A673 (cell line): ENCODE data around the gene PRCD. TPM values are rescaled to one million over a fixed set of nuclear protein-coding genes. Genes with fewer than 3 reads are reported as not detected.
A peak's percentile ranks its signal among the peaks of the same experiment; 100 is the strongest.

Experiments
- BruUV-seq: library from RNA; stranded (reverse); fragments of 400-500 nt; replicated peaks from 2 replicates; lab custom pipeline; 2021; lab: Mats Ljungman, UMichigan
- CTCF ChIA-PET: fragments of 300-600 bp; sonication (Branson Sonifier 250); formaldehyde crosslinking; loops from one replicate; lab custom pipeline; 2022; ENCODE audit warnings: antibody characterized with exemption; lab: Charles Lee
- POLR2A ChIA-PET: fragments of 300-600 bp; sonication (Branson Sonifier 250); formaldehyde crosslinking; loops from one replicate; lab custom pipeline; 2022; ENCODE audit warnings: antibody characterized with exemption; ENCODE audit not compliant: low non-redundant PET; lab: Charles Lee
- DNase-seq: peaks from one replicate; pipeline ENCODE4 v3.0.0-alpha.2; 2015; ENCODE audit warnings: low spot score
- H3K27ac ChIP-seq: fragments of 200-600 bp; sonication (generic); 2 replicates; pipeline ENCODE4 v1.5.1; 2016; ENCODE audit warnings: mixed run types, low read depth, mild to moderate bottlenecking, mixed read lengths, antibody characterized with exemption, low read length; ENCODE audit not compliant: poor library complexity, severe bottlenecking
- H3K27me3 ChIP-seq: fragments of 200-600 bp; sonication (generic); replicated peaks from 2 replicates; pipeline ENCODE4 v1.6.1; 2017; ENCODE audit warnings: mixed run types, low read depth, mild to moderate bottlenecking, mixed read lengths, antibody characterized with exemption, low read length; ENCODE audit not compliant: insufficient read depth, poor library complexity
- H3K36me3 ChIP-seq: fragments of 200-600 bp; sonication (generic); 2 replicates; pipeline ENCODE4 v1.6.1; 2016; ENCODE audit warnings: mixed run types, mild to moderate bottlenecking, mixed read lengths, antibody characterized with exemption, low read length; ENCODE audit not compliant: insufficient read depth, poor library complexity, severe bottlenecking
- H3K4me1 ChIP-seq: fragments of 200-600 bp; sonication (generic); 2 replicates; pipeline ENCODE4 v1.6.1; 2017; ENCODE audit warnings: mixed run types, mild to moderate bottlenecking, mixed read lengths, antibody characterized with exemption, low read length; ENCODE audit not compliant: insufficient read depth, poor library complexity, severe bottlenecking
- H3K4me3 ChIP-seq: fragments of 200-600 bp; sonication (generic); 2 replicates; pipeline ENCODE4 v1.5.1; 2016; ENCODE audit warnings: low read depth, mixed run types, mild to moderate bottlenecking, mixed read lengths, low read length; ENCODE audit not compliant: poor library complexity, severe bottlenecking
- H3K9me3 ChIP-seq: fragments of 200-600 bp; sonication (generic); 2 replicates; pipeline ENCODE4 v1.6.1; 2016; ENCODE audit warnings: mixed run types, low read depth, mild to moderate bottlenecking, mixed read lengths, antibody characterized with exemption, low read length; ENCODE audit not compliant: poor library complexity, severe bottlenecking
- EZH2 ChIP-seq: fragments of 200-600 bp; sonication (generic); IDR thresholded peaks from 2 replicates; pipeline ENCODE4 v1.6.1; 2017; ENCODE audit warnings: borderline replicate concordance, low read depth, mild to moderate bottlenecking, mixed read lengths, antibody characterized with exemption, low read length; ENCODE audit not compliant: poor library complexity, severe bottlenecking
- intact Hi-C: fragments of 100-400 bp; cut with micrococcal nuclease; formaldehyde crosslinking; loops from one replicate; pipeline ENCODE4 v1.10.0; 2022; ENCODE audit not compliant: unreplicated experiment
- total RNA-seq: library from RNA; stranded (reverse); gene quantifications from 2 replicates; pipeline ENCODE4 v1.2.3, GENCODE V29; 2021
- TF ChIP-seq, protein P1 (sequence below): fragments of 300-800, 200-600 bp; sonication (generic); conservative IDR thresholded peaks from 2 replicates; pipeline ENCODE4 v1.5.1; 2017; ENCODE audit warnings: low read depth, mild to moderate bottlenecking, antibody characterized with exemption, low read length, moderate library complexity, mixed read lengths

Gene PRCD
- total RNA-seq, 1 experiment from 2014 or later, result not detected

DNA sequence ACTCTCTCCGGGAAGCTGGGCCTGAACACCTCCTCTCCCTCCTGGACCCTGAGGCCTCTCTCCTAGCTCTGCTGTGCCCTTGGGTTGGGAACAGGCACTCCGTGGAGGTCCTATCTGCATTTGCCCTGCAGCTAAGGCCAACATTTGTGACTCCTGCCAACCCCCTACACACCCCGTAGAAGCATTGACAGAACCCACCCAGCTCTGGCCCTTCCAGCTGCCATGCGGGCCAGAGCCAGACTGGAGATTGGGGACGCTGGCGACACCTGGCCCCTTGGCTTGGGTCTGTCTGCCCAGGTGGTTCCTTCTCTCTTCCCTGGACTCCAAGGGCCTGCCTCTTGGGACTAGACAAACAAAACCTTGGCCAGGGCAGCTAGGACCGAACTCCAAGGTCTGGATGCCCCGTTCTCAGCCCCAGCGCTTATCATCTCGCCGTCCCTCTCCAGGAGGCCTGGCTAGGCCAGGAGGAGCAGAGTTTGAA lies 38.0 kb upstream of the PRCD start:
- no TSS peak for BruUV-seq

GRCh38 chr17:76502341-76503211 lies 37.3 kb upstream of the PRCD start:
- H3K4me3 ChIP-seq, result no peak overlapping the region
- no peaks in the 10 kb centered on the region for H3K9me3 ChIP-seq
- DNase-seq, result no peak
- peaks cover 39% of the 10 kb centered on the region for H3K4me1 ChIP-seq
- BruUV-seq, result no TSS peak
- intact Hi-C loops, result loop anchor here (5.0 kb wide), 1 partner anchor 200 kb away; no protein-coding TSS in a partner anchor
- H3K27me3 ChIP-seq, result no peaks in the 10 kb centered on the region
- no peak for TF ChIP-seq EZH2
- TF ChIP-seq, protein P1, sequence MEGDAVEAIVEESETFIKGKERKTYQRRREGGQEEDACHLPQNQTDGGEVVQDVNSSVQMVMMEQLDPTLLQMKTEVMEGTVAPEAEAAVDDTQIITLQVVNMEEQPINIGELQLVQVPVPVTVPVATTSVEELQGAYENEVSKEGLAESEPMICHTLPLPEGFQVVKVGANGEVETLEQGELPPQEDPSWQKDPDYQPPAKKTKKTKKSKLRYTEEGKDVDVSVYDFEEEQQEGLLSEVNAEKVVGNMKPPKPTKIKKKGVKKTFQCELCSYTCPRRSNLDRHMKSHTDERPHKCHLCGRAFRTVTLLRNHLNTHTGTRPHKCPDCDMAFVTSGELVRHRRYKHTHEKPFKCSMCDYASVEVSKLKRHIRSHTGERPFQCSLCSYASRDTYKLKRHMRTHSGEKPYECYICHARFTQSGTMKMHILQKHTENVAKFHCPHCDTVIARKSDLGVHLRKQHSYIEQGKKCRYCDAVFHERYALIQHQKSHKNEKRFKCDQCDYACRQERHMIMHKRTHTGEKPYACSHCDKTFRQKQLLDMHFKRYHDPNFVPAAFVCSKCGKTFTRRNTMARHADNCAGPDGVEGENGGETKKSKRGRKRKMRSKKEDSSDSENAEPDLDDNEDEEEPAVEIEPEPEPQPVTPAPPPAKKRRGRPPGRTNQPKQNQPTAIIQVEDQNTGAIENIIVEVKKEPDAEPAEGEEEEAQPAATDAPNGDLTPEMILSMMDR, result no peak
- ChIA-PET POLR2A (no interaction called here), CTCF (interaction anchor here (0.6 kb wide), 1 partner anchor 78 kb away, joined by 4 read pairs; no protein-coding TSS in a partner anchor)
- H3K27ac ChIP-seq, result no peak overlapping the region
- H3K36me3 ChIP-seq, result no peaks in the 10 kb centered on the region

More for the DNA sequence above, 38.0 kb upstream of the PRCD start:
- intact Hi-C loops, result loop anchor here (5.0 kb wide), 1 partner anchor 200 kb away; no protein-coding TSS in a partner anchor
- Histone ChIP-seq H3K27ac (peak overlapping the region; percentile 47), H3K4me1 (peaks cover 44% of the 10 kb centered on the region), H3K36me3 (no peaks in the 10 kb centered on the region), H3K9me3 (no peaks in the 10 kb centered on the region), H3K27me3 (no peaks in the 10 kb centered on the region), H3K4me3 (peak overlapping the region; percentile 69)
- ChIA-PET POLR2A (no interaction called here), CTCF (interaction anchor here (0.6 kb wide), 1 partner anchor 77 kb away, joined by 4 read pairs; no protein-coding TSS in a partner anchor)
- TF ChIP-seq, protein P1, result no peak
- no peak for DNase-seq

DNA sequence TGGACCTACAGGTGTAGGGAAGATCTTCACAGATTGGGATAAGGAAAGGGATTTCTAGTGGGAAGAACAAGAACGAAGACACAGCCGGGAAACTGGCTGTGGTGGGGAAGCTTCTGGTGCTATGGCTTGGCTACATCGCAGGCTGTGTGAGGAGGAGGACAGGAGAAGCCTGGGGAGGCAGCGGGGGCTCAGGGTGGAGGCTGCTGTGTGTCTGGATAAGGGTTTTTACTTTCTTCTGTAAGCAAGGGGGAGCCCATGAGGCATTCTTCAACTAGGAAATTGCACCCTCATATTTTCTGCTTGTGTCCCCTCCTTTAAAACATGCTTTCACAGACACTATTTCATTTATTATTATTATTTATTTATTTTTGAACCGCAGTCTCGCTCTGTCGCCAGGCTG lies 35.7 kb upstream of the PRCD start:
- H3K9me3 ChIP-seq, result no peaks in the 10 kb centered on the region
- peaks cover 23% of the 10 kb centered on the region for H3K4me1 ChIP-seq
- no TSS peak for BruUV-seq
- H3K36me3 ChIP-seq, result no peaks in the 10 kb centered on the region
- H3K27me3 ChIP-seq, result no peaks in the 10 kb centered on the region
- intact Hi-C loops, result loop anchor here (5.0 kb wide), 1 partner anchor 202 kb away; no protein-coding TSS in a partner anchor
- no peak overlapping the region for H3K4me3 ChIP-seq
- TF ChIP-seq EZH2, result no peak
- TF ChIP-seq, protein P1, result peak; percentile 41
- CTCF ChIA-PET, result interaction anchor here (0.6 to 1.1 kb wide), 3 partner anchors 31 to 45 kb away, joined by 3 to 9 read pairs (median 3); no protein-coding TSS in a partner anchor
- H3K27ac ChIP-seq, result no peak overlapping the region
- DNase-seq, result peak; percentile 55
- POLR2A ChIA-PET, result interaction anchor here (0.6 kb wide), 1 partner anchor 206 kb away, joined by 3 read pairs; no protein-coding TSS in a partner anchor
